Measurements from ENCODE around the gene CALU. TPM values are rescaled to one million over a fixed set of nuclear protein-coding genes. Genes with fewer than 3 reads are reported as not detected.

The CALU gene
- total and polyA plus RNA-seq, 10 of the 15 experiments (the other 5 are each of a cell fraction or from before 2014, with no cell fraction given), result 31.2 to 75.6 (median 42.1) TPM

GRCh38 chr7:128810473-128810872 is 71.3 kb downstream of the CALU start:
- no peak overlapping the region for H3K4me2 ChIP-seq (ENCODE audit: control insufficient read depth, insufficient read depth)

GRCh38 chr7:128810997-128811396 is 71.8 kb downstream of the CALU start:
- H3K4me1 ChIP-seq (ENCODE audit: control insufficient read depth, insufficient read depth, low read length), result no peaks in the 10 kb centered on the region
- ChIA-PET POLR2A (no interaction called here), SMC1A (ENCODE audit: uncharacterized antibody, unreplicated experiment) (interaction anchor here (1.4 kb wide), 1 partner anchor 10 kb away, joined by 4 read pairs; no protein-coding TSS in a partner anchor), CTCF (no interaction called here), RAD21 (ENCODE audit: unreplicated experiment) (no interaction called here)
- peaks cover 0 to 2% of the 10 kb centered on the region in 2 experiments; a peak in 2 of 4 replicates for H3K27me3 ChIP-seq (replicated peaks in 1 of 2; ENCODE audit: control insufficient read depth in 2 of 2, insufficient read depth in 2 of 2, low read length in 1 of 2)
- in situ Hi-C loops (cut with MboI), result no loop called here
- H3K36me3 ChIP-seq (ENCODE audit: control insufficient read depth in 2 of 2, insufficient read depth in 2 of 2, low read length in 1 of 2), result no peaks in the 10 kb centered on the region
- FAIRE-seq (no peak), DNase-seq (ENCODE audit: low read depth, low spot score) (no peak), ATAC-seq (no peak)
- intact Hi-C loops (cut with micrococcal nuclease; ENCODE audit: unreplicated experiment), result no loop called here
- no peak overlapping the region for H3K27ac ChIP-seq (ENCODE audit: control insufficient read depth, insufficient read depth)
- H3K9ac ChIP-seq (ENCODE audit: control insufficient read depth, insufficient read depth, low read length), result no peak overlapping the region
- H3K4me3 ChIP-seq, result no peak overlapping the region
- WGBS (ENCODE audit: insufficient coverage, insufficient replicate concordance, low lambda C conversion rate, missing lambda C conversion rate), result 71% methylated on average over 3 of the region's 3 CpGs
- H2AFZ ChIP-seq (ENCODE audit: control insufficient read depth, low read depth, low read length), result no peak overlapping the region
- H4K20me1 ChIP-seq (ENCODE audit: control insufficient read depth, insufficient read depth), result no peaks in the 10 kb centered on the region
- H3K4me2 ChIP-seq (ENCODE audit: control insufficient read depth, insufficient read depth), result no peak overlapping the region
- no peaks in the 10 kb centered on the region for H3K79me2 ChIP-seq (ENCODE audit: control insufficient read depth, insufficient read depth, low read length)
- no TSS peak for BruUV-seq (replicated peaks)
- no peaks in the 10 kb centered on the region for H3K9me3 ChIP-seq (replicated peaks; ENCODE audit: control insufficient read depth, insufficient read depth, low read length)
- TF ChIP-seq MYC (IDR thresholded peaks at IDR 0.05; ENCODE audit: insufficient read depth, insufficient read length, insufficient replicate concordance, low read length, severe bottlenecking) (no peak), SPI1 (IDR thresholded peaks at IDR 0.05; ENCODE audit: borderline replicate concordance, insufficient read depth, low read depth, low read length) (no peak), CBFB (IDR thresholded peaks at IDR 0.05; ENCODE audit: low read depth) (no peak), ZNF24 (IDR thresholded peaks at IDR 0.05) (no peak), IKZF1 (conservative IDR thresholded peaks at IDR 0.05) (no peak), CBX5 (IDR thresholded peaks at IDR 0.05; ENCODE audit: low read depth) (no peak), FOS (IDR thresholded peaks at IDR 0.05; ENCODE audit: borderline replicate concordance, extremely low read depth, insufficient read length) (no peak), POLR2AphosphoS2 (IDR thresholded peaks at IDR 0.05; ENCODE audit: low read depth, low read length) (no peak), TARDBP (IDR thresholded peaks at IDR 0.05; ENCODE audit: borderline replicate concordance) (no peak), TBL1XR1 (IDR thresholded peaks at IDR 0.05; ENCODE audit: low read depth, low read length) (no peak)

More at GRCh38 chr7:128810473-128810872, 71.3 kb downstream of the CALU start:
- FAIRE-seq (no peak), DNase-seq (ENCODE audit: low read depth, low spot score) (no peak), ATAC-seq (no peak)
- no peaks in the 10 kb centered on the region for H4K20me1 ChIP-seq (ENCODE audit: control insufficient read depth, insufficient read depth)
- H3K79me2 ChIP-seq (ENCODE audit: control insufficient read depth, insufficient read depth, low read length), result no peaks in the 10 kb centered on the region
- no TSS peak for BruUV-seq (replicated peaks)
- TF ChIP-seq ATF2 (IDR thresholded peaks at IDR 0.05; ENCODE audit: low read length), result no peak
- TF ChIP-seq JUND (IDR thresholded peaks at IDR 0.05; ENCODE audit: low read depth, low read length), result no peak
- POLR2A ChIA-PET, result no interaction called here
- WGBS (ENCODE audit: insufficient coverage, insufficient replicate concordance, low lambda C conversion rate, missing lambda C conversion rate), result 46% methylated on average over 2 of the region's 2 CpGs
- RAD21 ChIA-PET (ENCODE audit: unreplicated experiment), result interaction anchor here (1.3 kb wide), 1 partner anchor 73 kb away, joined by 4 read pairs; no protein-coding TSS in a partner anchor
- H3K9me3 ChIP-seq (replicated peaks; ENCODE audit: control insufficient read depth, insufficient read depth, low read length), result no peaks in the 10 kb centered on the region
- peaks cover 0 to 2% of the 10 kb centered on the region in 2 experiments; a peak in 2 of 4 replicates for H3K27me3 ChIP-seq (replicated peaks in 1 of 2; ENCODE audit: control insufficient read depth in 2 of 2, insufficient read depth in 2 of 2, low read length in 1 of 2)
- intact Hi-C loops (cut with micrococcal nuclease; ENCODE audit: unreplicated experiment) (no loop called here), in situ Hi-C loops (cut with MboI) (no loop called here)
- no peak overlapping the region for H3K4me3 ChIP-seq
- CTCF ChIA-PET, result no interaction called here
- SMC1A ChIA-PET (ENCODE audit: uncharacterized antibody, unreplicated experiment), result interaction anchor here (1.3 kb wide), 1 partner anchor 11 kb away, joined by 3 read pairs; no protein-coding TSS in a partner anchor
- no peak overlapping the region for H2AFZ ChIP-seq (ENCODE audit: control insufficient read depth, low read depth, low read length)
- no peak overlapping the region for H3K9ac ChIP-seq (ENCODE audit: control insufficient read depth, insufficient read depth, low read length)
- H3K27ac ChIP-seq (ENCODE audit: control insufficient read depth, insufficient read depth), result no peak overlapping the region
- no peaks in the 10 kb centered on the region for H3K36me3 ChIP-seq (ENCODE audit: control insufficient read depth in 2 of 2, insufficient read depth in 2 of 2, low read length in 1 of 2)
- no peaks in the 10 kb centered on the region for H3K4me1 ChIP-seq (ENCODE audit: control insufficient read depth, insufficient read depth, low read length)
